Neuron (in vitro differentiated cells): ENCODE measurements around the gene RNMT.
"Not testable (repeated sequence)": the region's sequence is repeated elsewhere in the genome, so short reads cannot be mapped to it uniquely, and the experiment has no call there.

ENCODE experiments used
- H2AFZ ChIP-seq: one replicate; pipeline ENCODE4 v1.6.1; 2013; ENCODE audit warnings: low read depth, mild to moderate bottlenecking, inconsistent platforms, low read length, moderate library complexity
- H3K27me3 ChIP-seq: one replicate; pipeline ENCODE4 v1.6.1; 2013; ENCODE audit warnings: low read length; ENCODE audit not compliant: insufficient read depth
- H3K36me3 ChIP-seq: one replicate; pipeline ENCODE4 v1.6.1; 2013; ENCODE audit warnings: low read length; ENCODE audit not compliant: insufficient read depth
- H3K4me1 ChIP-seq: one replicate; pipeline ENCODE4 v1.6.1; 2013; ENCODE audit warnings: low read length; ENCODE audit not compliant: insufficient read depth
- H3K4me3 ChIP-seq: 2 replicates; pipeline ENCODE4 v1.5.1; 2013; ENCODE audit warnings: mild to moderate bottlenecking, low read length, moderate library complexity
- H3K9me3 ChIP-seq: one replicate; pipeline ENCODE4 v1.6.1; 2013; ENCODE audit warnings: low read length

RNMT gene

GRCh38 chr18:13726232-13726971 is at the start of gene RNMT, which contains the start of gene FAM210A:
Gene RNMT (plus strand): TSS chr18:13726673. CDS start chr18:13731518, 4,845 bp downstream.
Gene FAM210A (minus strand): TSS chr18:13726558. CDS start chr18:13682077, 44,481 bp downstream.
- Histone ChIP-seq H3K27me3 (no peaks in the 10 kb centered on the region), H3K36me3 (no peaks in the 10 kb centered on the region), H3K4me3 (peak within 1 kb of the TSS; percentile 61), H3K4me1 (peaks cover 18% of the 10 kb centered on the region), H3K9me3 (no peaks in the 10 kb centered on the region), H2AFZ (peak within 1 kb of the TSS; percentile 96)

- not testable (repeated sequence) for H3K27me3 ChIP-seq, H3K9me3 ChIP-seq, H3K4me1 ChIP-seq, H3K36me3 ChIP-seq, H3K4me3 ChIP-seq, H2AFZ ChIP-seq
Observed at GRCh38 chr18:13677350-13677749, 49.1 kb upstream of the RNMT start.

- H2AFZ ChIP-seq: no peak overlapping the region
- no peaks in the 10 kb centered on the region for H3K27me3 ChIP-seq
- H3K36me3 ChIP-seq: no peaks in the 10 kb centered on the region
- no peaks in the 10 kb centered on the region for H3K4me1 ChIP-seq
- peaks cover 3% of the 10 kb centered on the region for H3K9me3 ChIP-seq
- no peak overlapping the region for H3K4me3 ChIP-seq
Observed at GRCh38 chr18:13680612-13681011, 45.9 kb upstream of the RNMT start.

GRCh38 chr18:13681701-13682100 is 44.8 kb upstream of the RNMT start:
- no peaks in the 10 kb centered on the region for H3K27me3 ChIP-seq
- peaks cover under 1% of the 10 kb centered on the region for H3K9me3 ChIP-seq
- no peak overlapping the region for H3K4me3 ChIP-seq
- no peaks in the 10 kb centered on the region for H3K4me1 ChIP-seq
- no peaks in the 10 kb centered on the region for H3K36me3 ChIP-seq
- H2AFZ ChIP-seq: no peak overlapping the region

GRCh38 chr18:13684546-13684945 is 41.9 kb upstream of the RNMT start:
- H3K4me1 ChIP-seq: no peaks in the 10 kb centered on the region
- H3K9me3 ChIP-seq: peaks cover 9% of the 10 kb centered on the region
- no peaks in the 10 kb centered on the region for H3K27me3 ChIP-seq

GRCh38 chr18:13688191-13689136 is 38.0 kb upstream of the RNMT start:
- no peaks in the 10 kb centered on the region for H3K27me3 ChIP-seq
- H3K9me3 ChIP-seq: peaks cover 9% of the 10 kb centered on the region
- no peak overlapping the region for H2AFZ ChIP-seq
- H3K4me3 ChIP-seq: no peak overlapping the region
- no peaks in the 10 kb centered on the region for H3K4me1 ChIP-seq
- H3K36me3 ChIP-seq: no peaks in the 10 kb centered on the region

More at GRCh38 chr18:13684546-13684945, 41.9 kb upstream of the RNMT start:
- Histone ChIP-seq H3K4me3 (no peak overlapping the region), H3K36me3 (no peaks in the 10 kb centered on the region), H2AFZ (no peak overlapping the region)

- not testable (repeated sequence) for H2AFZ ChIP-seq, H3K27me3 ChIP-seq, H3K36me3 ChIP-seq, H3K4me1 ChIP-seq, H3K9me3 ChIP-seq, H3K4me3 ChIP-seq
Observed at GRCh38 chr18:13690060-13690459, 36.4 kb upstream of the RNMT start.

- not testable (repeated sequence) for H3K9me3 ChIP-seq, H3K4me3 ChIP-seq, H3K27me3 ChIP-seq, H3K4me1 ChIP-seq, H3K36me3 ChIP-seq, H2AFZ ChIP-seq
Observed at GRCh38 chr18:13695337-13695736, 31.1 kb upstream of the RNMT start.

GRCh38 chr18:13696961-13697360 is 29.5 kb upstream of the RNMT start:
- H2AFZ ChIP-seq: no peak overlapping the region
- no peak overlapping the region for H3K4me3 ChIP-seq
- peaks cover 11% of the 10 kb centered on the region for H3K9me3 ChIP-seq
- H3K4me1 ChIP-seq: no peaks in the 10 kb centered on the region
- H3K27me3 ChIP-seq: no peaks in the 10 kb centered on the region
- no peaks in the 10 kb centered on the region for H3K36me3 ChIP-seq

GRCh38 chr18:13700153-13700552 is 26.3 kb upstream of the RNMT start:
- no peaks in the 10 kb centered on the region for H3K4me1 ChIP-seq
- no peak overlapping the region for H3K4me3 ChIP-seq
- H3K27me3 ChIP-seq: no peaks in the 10 kb centered on the region
- no peak overlapping the region for H2AFZ ChIP-seq
- peaks cover 14% of the 10 kb centered on the region for H3K9me3 ChIP-seq
- H3K36me3 ChIP-seq: no peaks in the 10 kb centered on the region

GRCh38 chr18:13703899-13704298 is 22.6 kb upstream of the RNMT start:
- no peak overlapping the region for H3K4me3 ChIP-seq
- no peak overlapping the region for H2AFZ ChIP-seq
- H3K36me3 ChIP-seq: no peaks in the 10 kb centered on the region
- H3K9me3 ChIP-seq: peaks cover 8% of the 10 kb centered on the region
- H3K4me1 ChIP-seq: no peaks in the 10 kb centered on the region
- H3K27me3 ChIP-seq: no peaks in the 10 kb centered on the region

GRCh38 chr18:13710414-13710831 is 16.1 kb upstream of the RNMT start:
- no peaks in the 10 kb centered on the region for H3K27me3 ChIP-seq
- no peak overlapping the region for H3K4me3 ChIP-seq
- peaks cover 4% of the 10 kb centered on the region for H3K9me3 ChIP-seq
- no peak overlapping the region for H2AFZ ChIP-seq
- H3K36me3 ChIP-seq: no peaks in the 10 kb centered on the region
- no peaks in the 10 kb centered on the region for H3K4me1 ChIP-seq

- H3K4me3 ChIP-seq: no peak overlapping the region
- no peaks in the 10 kb centered on the region for H3K4me1 ChIP-seq
- H3K27me3 ChIP-seq: no peaks in the 10 kb centered on the region
- peaks cover 2% of the 10 kb centered on the region for H3K9me3 ChIP-seq
- no peak overlapping the region for H2AFZ ChIP-seq
- H3K36me3 ChIP-seq: no peaks in the 10 kb centered on the region
Observed at GRCh38 chr18:13712400-13713131, 13.9 kb upstream of the RNMT start.
